HepG2 (cell line): ENCODE results near the gene LCA5. TPM values are rescaled to one million over a fixed set of nuclear protein-coding genes. Genes with fewer than 3 reads are reported as not detected.

Experiments
- ATAC-seq: fragments of 200-7000 bp; cut with Tn5 transposase; 3 replicates; pipeline ENCODE4 v1.9.1; 2020; ENCODE audit warnings: mild to moderate bottlenecking, moderate library complexity
- BruUV-seq: library from RNA; stranded (reverse); fragments of 400-500 nt; replicated peaks from 2 replicates; lab custom pipeline; 2021; lab: Mats Ljungman, UMichigan
- CTCF ChIA-PET: fragments of 300-600 bp; formaldehyde crosslinking; extraction: SDS; loops from one replicate; lab custom pipeline; 2021; ENCODE audit warnings: low total read pairs, inconsistent platforms, low intra/inter-chr PET ratio; lab: Yijun Ruan, JAX
- POLR2A ChIA-PET: fragments of 350-600 bp; sonication (Branson Sonifier 250); formaldehyde crosslinking; loops from one replicate; lab custom pipeline; 2020; ENCODE audit warnings: antibody characterized with exemption, inconsistent platforms; lab: Yijun Ruan, JAX
- DNase-seq: peaks from one replicate; pipeline ENCODE4 v3.0.0-alpha.2; 2015; ENCODE audit warnings: low spot score
- FAIRE-seq: peaks from 3 replicates; lab custom pipeline; 2011; peaks lifted over from hg19 to GRCh38; lab: Jason Lieb, UNC
- H2AFZ ChIP-seq: one replicate; pipeline ENCODE4 v1.6.1; 2011; ENCODE audit warnings: low read length, inconsistent platforms
- H3K27ac ChIP-seq: fragments of 300-600 bp; 3 replicates; pipeline ENCODE4 v1.8.0; 2011; ENCODE audit warnings: mixed run types, mild to moderate bottlenecking, mixed read lengths, low read length, inconsistent platforms; ENCODE audit not compliant: insufficient read depth; ENCODE audit errors: extremely low read length
- H3K27me3 ChIP-seq, 2 experiments: fragments of 200-600 bp in 1 of 2; 2 replicates in 1 of 2; 3 replicates in 1 of 2; pipeline versions ENCODE4 v1.6.0 to v1.8.0; 2011; ENCODE audit warnings: low read length in 2 of 2, mild to moderate bottlenecking in 2 of 2, moderate library complexity in 2 of 2, inconsistent platforms in 1 of 2; ENCODE audit not compliant: insufficient read depth in 2 of 2, control insufficient read depth in 1 of 2
- H3K36me3 ChIP-seq, 2 experiments: fragments of 200-600 bp in 1 of 2; replicated peaks in 1 of 2; 2 replicates in 1 of 2; 3 replicates in 1 of 2; pipeline versions ENCODE4 v1.5.1 to v1.8.0; 2011; ENCODE audit warnings: low read length in 2 of 2, inconsistent platforms in 1 of 2; ENCODE audit not compliant: insufficient read depth in 2 of 2, control insufficient read depth in 1 of 2
- H3K4me1 ChIP-seq: 2 replicates; pipeline ENCODE4 v1.5.1; 2012; ENCODE audit warnings: low read length, inconsistent platforms; ENCODE audit not compliant: insufficient read depth
- H3K4me2 ChIP-seq: 2 replicates; pipeline ENCODE4 v1.6.0; 2011; ENCODE audit warnings: low read depth, low read length, inconsistent platforms
- H3K4me3 ChIP-seq, 3 experiments: fragments of 200-600 bp in 1 of 3; sonication (generic), shearing (Covaris generic) in 1 of 3; replicated peaks in 1 of 3; 2 replicates each; pipeline ENCODE4 v1.5.1; 2011 to 2016; ENCODE audit warnings: low read length in 3 of 3, inconsistent platforms in 2 of 3, low read depth in 2 of 3, mild to moderate bottlenecking in 2 of 3, control low read depth in 1 of 3, mixed read lengths in 1 of 3; ENCODE audit not compliant: insufficient read depth in 1 of 3
- H3K79me2 ChIP-seq: one replicate; pipeline ENCODE4 v1.6.1; 2011; ENCODE audit warnings: low read length, inconsistent platforms; ENCODE audit not compliant: insufficient read depth
- H3K9ac ChIP-seq: 2 replicates; pipeline ENCODE4 v1.6.0; 2011; ENCODE audit warnings: mild to moderate bottlenecking, low read depth, low read length, inconsistent platforms; ENCODE audit not compliant: insufficient read depth
- H3K9me3 ChIP-seq: 2 replicates; pipeline ENCODE4 v1.5.1; 2012; ENCODE audit warnings: mild to moderate bottlenecking, low read length
- H4K20me1 ChIP-seq: 2 replicates; pipeline ENCODE4 v1.6.0; 2011; ENCODE audit warnings: inconsistent platforms, mild to moderate bottlenecking, low read length, moderate library complexity; ENCODE audit not compliant: insufficient read depth
- CREB1 ChIP-seq, 2 experiments: fragments of 450-650 bp in 1 of 2; IDR thresholded peaks; 2 replicates each; pipeline ENCODE4 v1.6.1; 2016 to 2017; ENCODE audit warnings: control low read depth in 1 of 2, mild to moderate bottlenecking in 1 of 2, missing compliant biosample characterization in 1 of 2, missing genetic modification characterization in 1 of 2
- ESRRA ChIP-seq: sonication (generic); formaldehyde crosslinking; IDR thresholded peaks from 2 replicates; pipeline ENCODE4 v1.5.1; 2020; ENCODE audit warnings: mild to moderate bottlenecking, low read depth, missing genetic modification reagents
- IKZF1 ChIP-seq: fragments of 450-650 bp; IDR thresholded peaks from 2 replicates; pipeline ENCODE4 v1.7.1; 2016
- MTA3 ChIP-seq: sonication (generic); formaldehyde crosslinking; IDR thresholded peaks from 2 replicates; pipeline ENCODE4 v1.4.0; 2020; ENCODE audit warnings: missing genetic modification reagents
- RARG ChIP-seq: sonication (generic); formaldehyde crosslinking; IDR thresholded peaks from 2 replicates; pipeline ENCODE4 v1.4.0; 2020; ENCODE audit warnings: low read depth, mild to moderate bottlenecking, missing genetic modification reagents
- RFX5 ChIP-seq: IDR thresholded peaks from 2 replicates; pipeline ENCODE4 v1.6.1; 2011; ENCODE audit warnings: low read depth, low read length, improper control_type of control experiment
- TAF15 ChIP-seq: fragments of 200-400 bp; formaldehyde crosslinking; IDR thresholded peaks from one replicate; pipeline ENCODE4 v1.6.1; 2018; ENCODE audit warnings: mild to moderate bottlenecking, low read depth, low read length; ENCODE audit not compliant: poor library complexity, severe bottlenecking
- TBX3 ChIP-seq: fragments of 450-650 bp; IDR thresholded peaks from 2 replicates; pipeline ENCODE4 v1.6.1; 2017; ENCODE audit warnings: antibody characterized with exemption, mild to moderate bottlenecking, inconsistent platforms, borderline replicate concordance
- YEATS4 ChIP-seq: sonication (generic); formaldehyde crosslinking; IDR thresholded peaks from 2 replicates; pipeline ENCODE4 v1.4.0; 2020; ENCODE audit warnings: missing genetic modification reagents, borderline replicate concordance
- ZBTB7A ChIP-seq: sonication (generic); formaldehyde crosslinking; IDR thresholded peaks from 2 replicates; pipeline ENCODE4 v1.8.0; 2022; ENCODE audit warnings: mild to moderate bottlenecking, missing genetic modification reagents
- ZFP36L2 ChIP-seq: sonication (generic); formaldehyde crosslinking; IDR thresholded peaks from 2 replicates; pipeline ENCODE4 v1.4.0; 2020; ENCODE audit warnings: missing genetic modification reagents
- ZNF430 ChIP-seq: sonication (generic); formaldehyde crosslinking; IDR thresholded peaks from 2 replicates; pipeline ENCODE4 v1.9.0; 2021; ENCODE audit warnings: mild to moderate bottlenecking, missing genetic modification reagents
- ZNF556 ChIP-seq: sonication (generic); formaldehyde crosslinking; IDR thresholded peaks from 2 replicates; pipeline ENCODE4 v1.4.0; 2020; ENCODE audit warnings: mild to moderate bottlenecking, missing genetic modification reagents, borderline replicate concordance
- ZNF703 ChIP-seq: sonication (generic); formaldehyde crosslinking; IDR thresholded peaks from 2 replicates; pipeline ENCODE4 v1.5.1; 2020; ENCODE audit warnings: missing genetic modification reagents, mild to moderate bottlenecking, moderate library complexity, borderline replicate concordance
- ZNF740 ChIP-seq: sonication (generic); formaldehyde crosslinking; IDR thresholded peaks from 2 replicates; pipeline ENCODE4 v1.4.0; 2020; ENCODE audit warnings: missing genetic modification reagents
- in situ Hi-C: cut with HindIII; loops from 2 replicates; pipeline ENCODE4 v1.10.0; 2017; ENCODE audit warnings: low pct_unique_long_range_greater_than_20kb; ENCODE audit not compliant: extremely low pct_ligation_motif_present
- intact Hi-C: fragments of 100-400 bp; cut with micrococcal nuclease; formaldehyde crosslinking; loops from one replicate; pipeline ENCODE4 v1.10.0; 2022; ENCODE audit not compliant: unreplicated experiment
- polyA plus RNA-seq, 8 experiments: library from polyadenylated mRNA; depleted of rRNA in 3 of 8; stranded (reverse) in 7 of 8; unstranded in 1 of 8; fragments of >200 nt; fragmentation: Illumina TruSeq in 4 of 8; extraction: Trizol in 4 of 8; gene quantifications; 2 replicates each; pipeline versions ENCODE4 v1.2.1 to v1.2.3, GENCODE V29; 2011 to 2016; ENCODE audit warnings: low read depth in 4 of 8, missing spikeins in 1 of 8, mixed read lengths in 1 of 8; ENCODE audit not compliant: insufficient read depth in 1 of 8
- total RNA-seq, 5 experiments: library from RNA; depleted of rRNA; stranded (reverse); fragments of >200 nt; fragmentation: Illumina TruSeq; extraction: Trizol; gene quantifications; 2 replicates each; pipeline ENCODE4 v1.2.3, GENCODE V29; 2016; ENCODE audit warnings: low read depth in 1 of 5
- TF ChIP-seq, protein P1 (sequence below), 2 experiments: IDR thresholded peaks; 2 replicates each; pipeline ENCODE4 v1.6.1; 2011 to 2012; ENCODE audit warnings: low read length in 2 of 2, borderline replicate concordance in 1 of 2, low read depth in 1 of 2, mild to moderate bottlenecking in 1 of 2, moderate library complexity in 1 of 2
- TF ChIP-seq, protein P2 (sequence below): sonication (generic); formaldehyde crosslinking; IDR thresholded peaks from 2 replicates; pipeline ENCODE4 v1.4.0; 2020; ENCODE audit warnings: missing genetic modification reagents

Gene LCA5
- total and polyA plus RNA-seq, 2 of the 13 experiments (the other 11 are each of a cell fraction or from before 2014, with no cell fraction given): 0.84 to 4.6 TPM

DNA sequence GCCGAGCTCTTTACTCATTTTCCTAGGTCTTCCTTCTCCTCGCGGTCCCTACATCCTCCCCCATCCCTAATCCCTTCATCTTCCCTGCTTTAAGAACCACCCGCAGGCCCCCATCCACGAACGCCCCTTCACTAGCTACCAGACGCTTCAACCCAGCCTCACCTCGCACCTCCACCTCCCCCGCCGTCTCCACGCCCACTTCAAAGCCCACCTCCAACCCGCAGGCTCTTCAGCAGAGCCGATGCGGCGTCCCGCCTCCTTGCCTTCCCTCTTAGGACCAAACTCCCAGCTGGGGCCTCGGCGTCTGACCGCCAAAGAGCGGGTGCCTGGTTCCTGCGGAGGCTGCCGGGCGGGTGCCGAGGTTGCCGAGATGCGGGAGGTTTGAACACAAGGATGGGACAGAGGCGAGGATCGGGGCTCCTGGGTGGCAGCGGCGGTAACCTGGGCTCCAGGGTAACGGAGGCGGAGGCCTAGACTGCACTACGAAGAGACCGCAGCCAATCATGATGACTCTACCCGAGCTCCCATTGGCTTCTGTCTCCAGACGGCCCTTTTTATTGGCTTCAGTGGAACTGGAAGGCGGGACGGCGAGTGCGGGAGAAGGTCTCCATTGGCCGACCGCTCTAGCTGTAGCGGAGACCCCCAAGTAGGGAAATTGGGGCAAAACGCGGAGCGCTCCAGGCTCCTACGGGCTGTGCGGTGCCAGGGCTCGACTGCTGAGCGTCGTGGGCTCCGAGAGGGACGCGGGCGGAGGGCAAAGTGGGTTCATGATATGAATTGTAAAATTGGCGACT, at the start of gene LCA5 (continued):
- TF ChIP-seq TBX3: no peak
- no peak; the same call in 1 of the 2 replicates for TF ChIP-seq ZNF556
- no peak for TF ChIP-seq ZNF703 (CRISPR knock-in tag)
- peak; percentile 49; the same call in 1 of the 2 replicates for TF ChIP-seq ZBTB7A
- TF ChIP-seq ZNF740: no peak
- no peak for TF ChIP-seq MTA3

- intact Hi-C loops (no loop called here), in situ Hi-C loops (no loop called here)
- H3K9ac ChIP-seq: no peak overlapping the region
- no peaks in the 10 kb centered on the region for H3K36me3 ChIP-seq
- ChIA-PET CTCF (no interaction called here), POLR2A (no interaction called here)
- no peaks in the 10 kb centered on the region; a peak in 1 of 5 replicates for H3K27me3 ChIP-seq
- H3K4me1 ChIP-seq: no peaks in the 10 kb centered on the region
- H3K4me3 ChIP-seq: no peak overlapping the region
- peak; percentile 71 for FAIRE-seq
- no TSS peak for BruUV-seq
- H3K4me2 ChIP-seq: no peak overlapping the region
- no peak overlapping the region for H3K27ac ChIP-seq
- no peaks in the 10 kb centered on the region for H3K79me2 ChIP-seq
- H3K9me3 ChIP-seq: no peaks in the 10 kb centered on the region
- H2AFZ ChIP-seq: no peak overlapping the region
- peak; percentile 57 for DNase-seq
- ATAC-seq: peak; percentile 98
- no peaks in the 10 kb centered on the region for H4K20me1 ChIP-seq
- TF ChIP-seq YEATS4 (CRISPR knock-in tag) (no peak), TAF15 (no peak), RFX5 (no peak), ZFP36L2 (CRISPR knock-in tag) (no peak), ZNF430 (CRISPR knock-in tag) (no peak), ESRRA (CRISPR knock-in tag) (no peak), CREB1 (IDR thresholded peaks at IDR 0.05) (no peak), CREB1 (CRISPR knock-in tag; IDR thresholded peaks at IDR 0.05) (no peak; the same call in 1 of the 2 replicates), IKZF1 (no peak), RARG (CRISPR knock-in tag) (no peak)
- TF ChIP-seq, protein P1, sequence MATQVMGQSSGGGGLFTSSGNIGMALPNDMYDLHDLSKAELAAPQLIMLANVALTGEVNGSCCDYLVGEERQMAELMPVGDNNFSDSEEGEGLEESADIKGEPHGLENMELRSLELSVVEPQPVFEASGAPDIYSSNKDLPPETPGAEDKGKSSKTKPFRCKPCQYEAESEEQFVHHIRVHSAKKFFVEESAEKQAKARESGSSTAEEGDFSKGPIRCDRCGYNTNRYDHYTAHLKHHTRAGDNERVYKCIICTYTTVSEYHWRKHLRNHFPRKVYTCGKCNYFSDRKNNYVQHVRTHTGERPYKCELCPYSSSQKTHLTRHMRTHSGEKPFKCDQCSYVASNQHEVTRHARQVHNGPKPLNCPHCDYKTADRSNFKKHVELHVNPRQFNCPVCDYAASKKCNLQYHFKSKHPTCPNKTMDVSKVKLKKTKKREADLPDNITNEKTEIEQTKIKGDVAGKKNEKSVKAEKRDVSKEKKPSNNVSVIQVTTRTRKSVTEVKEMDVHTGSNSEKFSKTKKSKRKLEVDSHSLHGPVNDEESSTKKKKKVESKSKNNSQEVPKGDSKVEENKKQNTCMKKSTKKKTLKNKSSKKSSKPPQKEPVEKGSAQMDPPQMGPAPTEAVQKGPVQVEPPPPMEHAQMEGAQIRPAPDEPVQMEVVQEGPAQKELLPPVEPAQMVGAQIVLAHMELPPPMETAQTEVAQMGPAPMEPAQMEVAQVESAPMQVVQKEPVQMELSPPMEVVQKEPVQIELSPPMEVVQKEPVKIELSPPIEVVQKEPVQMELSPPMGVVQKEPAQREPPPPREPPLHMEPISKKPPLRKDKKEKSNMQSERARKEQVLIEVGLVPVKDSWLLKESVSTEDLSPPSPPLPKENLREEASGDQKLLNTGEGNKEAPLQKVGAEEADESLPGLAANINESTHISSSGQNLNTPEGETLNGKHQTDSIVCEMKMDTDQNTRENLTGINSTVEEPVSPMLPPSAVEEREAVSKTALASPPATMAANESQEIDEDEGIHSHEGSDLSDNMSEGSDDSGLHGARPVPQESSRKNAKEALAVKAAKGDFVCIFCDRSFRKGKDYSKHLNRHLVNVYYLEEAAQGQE (IDR thresholded peaks at IDR 0.05; ENCODE audit: borderline replicate concordance in 1 of 2, low read depth in 1 of 2, low read length in 2 of 2): no peak
- TF ChIP-seq, protein P2, sequence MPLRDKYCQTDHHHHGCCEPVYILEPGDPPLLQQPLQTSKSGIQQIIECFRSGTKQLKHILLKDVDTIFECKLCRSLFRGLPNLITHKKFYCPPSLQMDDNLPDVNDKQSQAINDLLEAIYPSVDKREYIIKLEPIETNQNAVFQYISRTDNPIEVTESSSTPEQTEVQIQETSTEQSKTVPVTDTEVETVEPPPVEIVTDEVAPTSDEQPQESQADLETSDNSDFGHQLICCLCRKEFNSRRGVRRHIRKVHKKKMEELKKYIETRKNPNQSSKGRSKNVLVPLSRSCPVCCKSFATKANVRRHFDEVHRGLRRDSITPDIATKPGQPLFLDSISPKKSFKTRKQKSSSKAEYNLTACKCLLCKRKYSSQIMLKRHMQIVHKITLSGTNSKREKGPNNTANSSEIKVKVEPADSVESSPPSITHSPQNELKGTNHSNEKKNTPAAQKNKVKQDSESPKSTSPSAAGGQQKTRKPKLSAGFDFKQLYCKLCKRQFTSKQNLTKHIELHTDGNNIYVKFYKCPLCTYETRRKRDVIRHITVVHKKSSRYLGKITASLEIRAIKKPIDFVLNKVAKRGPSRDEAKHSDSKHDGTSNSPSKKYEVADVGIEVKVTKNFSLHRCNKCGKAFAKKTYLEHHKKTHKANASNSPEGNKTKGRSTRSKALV (CRISPR knock-in tag): no peak
Observed at GRCh38 chr6:79586548-79586947, 49.3 kb upstream of the LCA5 start.
